ENCODE measurements around the gene CTRB1. TPM values are rescaled to one million over a fixed set of nuclear protein-coding genes. Genes with fewer than 3 reads are reported as not detected.

CTRB1 gene
- total and polyA plus RNA-seq, 2 of the 13 experiments (the other 11 are each of a cell fraction or from before 2014, with no cell fraction given) = not detected

DNA sequence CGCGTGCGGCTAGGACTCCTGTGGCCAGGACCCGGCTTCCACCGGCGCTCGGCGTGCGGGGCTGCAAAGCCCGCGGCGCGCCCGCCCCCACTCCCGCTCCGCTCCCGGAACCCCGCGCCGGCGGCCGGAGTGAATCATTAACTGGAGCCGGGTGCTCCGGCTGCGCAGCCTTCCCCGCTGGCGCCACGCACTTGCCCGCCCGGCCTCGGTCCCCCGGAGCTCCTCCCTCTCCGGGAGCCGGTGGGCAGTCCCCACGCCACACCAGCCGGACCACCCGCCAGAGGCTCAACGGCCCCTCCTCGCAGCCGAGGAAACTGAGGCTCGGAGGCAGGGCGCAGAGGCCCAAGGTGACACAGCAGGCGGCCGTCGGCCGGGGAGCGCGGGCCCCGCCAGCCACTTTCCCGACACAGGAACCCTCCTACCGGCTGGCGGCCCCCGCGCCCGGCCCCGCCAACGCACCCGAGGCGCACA, 32.1 kb downstream of the CTRB1 start (continued):
- TF ChIP-seq ZNF766 (CRISPR knock-in tag; IDR thresholded peaks at IDR 0.05; ENCODE audit: borderline replicate concordance) = no peak
- no peak for TF ChIP-seq TCF7 (IDR thresholded peaks at IDR 0.05; ENCODE audit: low read depth)
- TF ChIP-seq ETS1 (CRISPR knock-in tag; IDR thresholded peaks at IDR 0.05) = 0 out of 2 replicates have a peak, but pooled peaks have one; percentile 79
- no peak for TF ChIP-seq ZNF7 (CRISPR knock-in tag; IDR thresholded peaks at IDR 0.05)
- TF ChIP-seq ZNF556 (CRISPR knock-in tag; IDR thresholded peaks at IDR 0.05; ENCODE audit: borderline replicate concordance) = peak; percentile 16; the same call in 1 of the 2 replicates
- no peak for TF ChIP-seq ZNF160 (CRISPR knock-in tag; IDR thresholded peaks at IDR 0.05)
- no peak for TF ChIP-seq TCF7L2 (IDR thresholded peaks at IDR 0.05; ENCODE audit: low read depth, low read length)
- peak; percentile 13; the same call in 1 of the 2 replicates for TF ChIP-seq TFAP4 (IDR thresholded peaks at IDR 0.05; ENCODE audit: borderline replicate concordance, low read depth)
- TF ChIP-seq, protein P1, sequence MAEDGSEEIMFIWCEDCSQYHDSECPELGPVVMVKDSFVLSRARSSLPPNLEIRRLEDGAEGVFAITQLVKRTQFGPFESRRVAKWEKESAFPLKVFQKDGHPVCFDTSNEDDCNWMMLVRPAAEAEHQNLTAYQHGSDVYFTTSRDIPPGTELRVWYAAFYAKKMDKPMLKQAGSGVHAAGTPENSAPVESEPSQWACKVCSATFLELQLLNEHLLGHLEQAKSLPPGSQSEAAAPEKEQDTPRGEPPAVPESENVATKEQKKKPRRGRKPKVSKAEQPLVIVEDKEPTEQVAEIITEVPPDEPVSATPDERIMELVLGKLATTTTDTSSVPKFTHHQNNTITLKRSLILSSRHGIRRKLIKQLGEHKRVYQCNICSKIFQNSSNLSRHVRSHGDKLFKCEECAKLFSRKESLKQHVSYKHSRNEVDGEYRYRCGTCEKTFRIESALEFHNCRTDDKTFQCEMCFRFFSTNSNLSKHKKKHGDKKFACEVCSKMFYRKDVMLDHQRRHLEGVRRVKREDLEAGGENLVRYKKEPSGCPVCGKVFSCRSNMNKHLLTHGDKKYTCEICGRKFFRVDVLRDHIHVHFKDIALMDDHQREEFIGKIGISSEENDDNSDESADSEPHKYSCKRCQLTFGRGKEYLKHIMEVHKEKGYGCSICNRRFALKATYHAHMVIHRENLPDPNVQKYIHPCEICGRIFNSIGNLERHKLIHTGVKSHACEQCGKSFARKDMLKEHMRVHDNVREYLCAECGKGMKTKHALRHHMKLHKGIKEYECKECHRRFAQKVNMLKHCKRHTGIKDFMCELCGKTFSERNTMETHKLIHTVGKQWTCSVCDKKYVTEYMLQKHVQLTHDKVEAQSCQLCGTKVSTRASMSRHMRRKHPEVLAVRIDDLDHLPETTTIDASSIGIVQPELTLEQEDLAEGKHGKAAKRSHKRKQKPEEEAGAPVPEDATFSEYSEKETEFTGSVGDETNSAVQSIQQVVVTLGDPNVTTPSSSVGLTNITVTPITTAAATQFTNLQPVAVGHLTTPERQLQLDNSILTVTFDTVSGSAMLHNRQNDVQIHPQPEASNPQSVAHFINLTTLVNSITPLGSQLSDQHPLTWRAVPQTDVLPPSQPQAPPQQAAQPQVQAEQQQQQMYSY (CRISPR knock-in tag; IDR thresholded peaks at IDR 0.05) = peak; percentile 48
- TF ChIP-seq ELF3 (CRISPR knock-in tag; IDR thresholded peaks at IDR 0.05) = peak; percentile 50; the same call in 1 of the 2 replicates
- TF ChIP-seq ZNF792 (CRISPR knock-in tag; IDR thresholded peaks at IDR 0.05) = no peak; the same call in none of the 2 replicates
- no peak for TF ChIP-seq ZKSCAN5 (CRISPR knock-in tag; IDR thresholded peaks at IDR 0.05)
- 0 out of 2 replicates have a peak, but pooled peaks have one; percentile 17 for TF ChIP-seq ZNF383 (CRISPR knock-in tag; IDR thresholded peaks at IDR 0.05; ENCODE audit: borderline replicate concordance)
- TF ChIP-seq ZNF564 (CRISPR knock-in tag; IDR thresholded peaks at IDR 0.05) = peak; percentile 66
- peak; percentile 37; the same call in 1 of the 2 replicates for TF ChIP-seq NR2F2 (IDR thresholded peaks at IDR 0.05; ENCODE audit: borderline replicate concordance, low read depth)
- no peak for TF ChIP-seq ZFP62 (CRISPR knock-in tag; IDR thresholded peaks at IDR 0.05)
- TF ChIP-seq ZNF407 (CRISPR knock-in tag; IDR thresholded peaks at IDR 0.05; ENCODE audit: not compliant biosample characterization) = peak; percentile 52
